GM18507 (cell line): ENCODE results near the gene SIGLEC11.
"Not testable (repeated sequence)": the region's sequence is repeated elsewhere in the genome, so short reads cannot be mapped to it uniquely, and the experiment has no call there.

Experiments
- DNase-seq: peaks from one replicate; pipeline ENCODE4 v3.0.0; 2011; ENCODE audit warnings: low read depth; ENCODE audit not compliant: insufficient read length; ENCODE audit errors: extremely low spot score
- FAIRE-seq: peaks from 2 replicates; lab custom pipeline; 2011; peaks lifted over from hg19 to GRCh38; lab: Jason Lieb, UNC

The SIGLEC11 gene

GRCh38 chr19:49931293-49932040 is 29.5 kb downstream of the SIGLEC11 start:
- no peak for DNase-seq
- FAIRE-seq: no peak

DNA sequence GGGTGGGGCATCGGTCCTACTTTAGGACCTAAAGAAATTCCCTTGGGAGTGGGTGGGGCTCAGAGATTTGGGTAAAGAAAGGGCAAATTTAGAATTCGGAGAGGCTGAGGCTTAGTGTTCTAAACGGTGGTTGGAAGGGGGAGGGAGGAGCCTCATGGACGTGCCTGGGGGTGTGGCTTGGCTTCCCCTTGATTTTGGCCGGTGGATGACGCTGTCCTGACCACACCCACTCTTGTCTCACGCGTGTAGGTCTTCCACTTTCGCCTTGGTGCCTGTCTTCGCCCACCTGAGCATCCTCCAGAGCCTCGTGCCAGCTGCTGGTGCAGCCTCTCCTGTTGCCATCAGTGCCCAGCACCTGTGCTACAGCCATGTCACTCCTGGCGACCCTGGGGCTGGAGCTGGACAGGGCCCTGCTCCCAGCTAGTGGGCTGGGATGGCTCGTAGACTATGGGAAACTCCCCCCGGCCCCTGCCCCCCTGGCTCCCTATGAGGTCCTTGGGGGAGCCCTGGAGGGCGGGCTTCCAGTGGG is 30.4 kb downstream of the SIGLEC11 start:
- DNase-seq (no peak), FAIRE-seq (no peak)

GRCh38 chr19:49929611-49930482 is 31.1 kb downstream of the SIGLEC11 start:
- peak; percentile 89 for DNase-seq
- FAIRE-seq: peak; percentile 98

DNA sequence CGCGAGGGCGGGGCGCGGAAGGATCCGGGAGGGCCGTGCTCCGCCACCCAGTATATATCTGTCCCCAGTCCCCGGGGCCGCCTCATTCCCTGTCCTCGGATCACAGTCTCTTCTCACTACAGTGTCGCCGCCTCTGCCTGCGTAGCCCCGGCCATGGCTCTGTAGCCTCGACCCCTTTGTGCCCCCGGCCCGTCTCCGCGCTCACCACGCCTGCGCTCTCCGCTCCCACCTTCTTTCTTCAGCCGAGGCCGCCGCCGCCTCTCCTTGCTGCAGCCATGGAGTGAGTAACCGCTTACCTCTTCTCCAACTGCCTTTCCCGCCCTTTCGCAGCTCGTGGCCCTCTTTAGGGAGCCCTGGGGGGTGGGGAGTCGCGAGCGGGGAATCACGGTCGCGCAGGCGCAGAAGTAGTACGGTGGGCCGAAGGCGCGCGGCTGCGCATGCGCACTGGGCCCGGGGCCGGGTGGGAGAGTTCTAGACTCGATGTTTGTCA is 31.8 kb downstream of the SIGLEC11 start, which contains the start of the genes ATF5 and NUP62:
Gene ATF5 (plus strand): TSS at position 85 of the 490 bp plus-strand sequence. CDS start 1,646 bp downstream, outside the sequence.
Gene NUP62 (minus strand): TSS at position 384 of the 490 bp plus-strand sequence. CDS start 19,697 bp downstream, outside the sequence.
- FAIRE-seq (no peak), DNase-seq (peak; percentile 91)

GRCh38 chr19:49927526-49928264 is 33.3 kb downstream of the SIGLEC11 start:
- FAIRE-seq (no peak), DNase-seq (no peak)

GRCh38 chr19:49926515-49926914 is 34.5 kb downstream of the SIGLEC11 start:
- FAIRE-seq: no peak
- DNase-seq: no peak

GRCh38 chr19:49925486-49925885 is 35.5 kb downstream of the SIGLEC11 start:
- FAIRE-seq (no peak), DNase-seq (no peak)

GRCh38 chr19:49924881-49925210 is 36.1 kb downstream of the SIGLEC11 start:
- not testable (repeated sequence) for DNase-seq, FAIRE-seq

DNA sequence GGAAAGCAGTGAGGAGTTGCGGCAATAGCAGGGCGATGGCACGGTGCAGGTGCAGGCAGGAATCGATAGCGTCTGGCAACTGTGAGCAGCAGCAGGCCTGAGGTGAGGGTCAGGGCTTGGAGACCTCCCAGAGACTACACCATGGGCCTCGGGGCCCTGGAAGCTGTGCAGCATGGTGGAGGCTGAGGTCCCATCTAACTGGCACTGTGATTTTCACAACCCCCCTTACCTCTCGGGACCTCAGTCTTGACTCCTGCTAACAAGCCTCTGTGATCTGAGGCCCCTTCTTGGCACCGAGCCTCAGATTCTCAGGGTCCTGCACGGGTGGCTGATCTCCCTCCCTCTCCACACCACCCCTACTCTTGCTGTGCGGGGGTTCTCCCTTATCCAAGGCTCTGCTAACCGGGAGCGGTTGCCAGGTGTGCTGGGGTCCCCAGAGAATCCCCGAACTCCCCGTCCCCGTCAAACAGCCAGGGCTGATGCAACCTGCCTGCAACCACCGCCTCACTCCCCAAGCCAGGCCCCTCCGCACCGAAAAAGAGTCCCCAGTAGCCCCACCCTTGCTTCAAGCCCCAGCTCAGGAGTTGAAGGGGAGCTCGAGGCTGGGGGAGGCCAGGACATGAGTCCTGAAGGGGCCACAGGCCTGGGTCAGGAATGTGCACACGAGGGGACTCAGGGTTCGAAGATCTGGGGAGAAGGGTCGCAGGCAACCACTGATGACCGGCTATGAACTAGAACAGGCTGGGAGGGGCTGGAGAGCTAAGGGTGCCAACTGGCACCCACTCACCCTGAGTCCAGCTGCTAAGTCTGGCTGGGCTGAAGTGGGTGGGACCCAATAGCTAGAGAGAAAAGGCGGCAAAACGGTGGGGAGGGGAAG is 36.7 kb downstream of the SIGLEC11 start:
- DNase-seq (no peak), FAIRE-seq (no peak)

DNA sequence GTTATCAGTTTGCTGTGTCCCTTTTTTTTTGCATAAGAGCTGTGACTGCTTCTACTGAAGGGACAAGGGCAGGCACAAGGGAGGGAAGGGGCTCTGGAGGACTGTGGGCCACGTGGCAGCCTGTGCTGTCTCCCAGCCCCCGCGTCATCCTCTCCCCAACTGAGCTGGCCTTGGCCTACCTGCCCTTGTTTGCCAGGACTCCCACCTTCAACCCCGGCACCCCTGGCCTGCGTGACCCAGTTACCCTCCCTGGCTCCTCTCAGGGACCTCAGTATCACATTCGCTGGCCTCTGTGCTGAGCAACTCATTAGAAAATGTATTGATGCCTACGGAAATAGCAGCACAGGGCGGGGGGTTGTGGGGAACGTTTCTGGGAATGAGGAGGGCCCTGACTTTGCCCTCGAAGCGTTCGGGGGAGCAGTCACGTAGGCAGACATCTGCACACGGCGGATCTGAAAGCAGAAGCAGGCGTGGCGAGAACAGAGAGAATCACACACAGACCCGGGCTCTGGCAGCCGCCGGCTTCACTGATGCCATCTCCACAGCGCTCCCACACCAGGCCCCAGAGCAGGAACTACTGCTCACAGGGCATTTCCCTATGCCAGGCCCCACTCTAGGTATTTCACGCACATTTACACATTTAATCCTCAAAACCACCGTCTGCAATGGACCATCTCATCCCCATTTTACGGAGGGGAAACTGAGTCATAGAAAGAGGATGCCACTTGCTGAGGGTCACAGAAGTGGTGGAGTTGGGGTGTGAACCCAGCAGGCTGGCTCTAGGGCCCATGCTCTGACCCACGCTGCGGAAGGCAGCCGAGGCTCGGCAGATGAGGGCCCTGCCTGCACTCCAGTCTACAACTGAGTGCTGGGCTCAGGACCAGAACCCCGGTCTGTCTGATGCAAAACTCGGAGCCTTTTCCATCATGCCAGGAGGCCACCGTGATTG is 37.6 kb downstream of the SIGLEC11 start:
- no peak for FAIRE-seq
- DNase-seq: no peak

- DNase-seq (no peak), FAIRE-seq (no peak)
Measured at GRCh38 chr19:49921871-49922795, 38.8 kb downstream of the SIGLEC11 start.

DNA sequence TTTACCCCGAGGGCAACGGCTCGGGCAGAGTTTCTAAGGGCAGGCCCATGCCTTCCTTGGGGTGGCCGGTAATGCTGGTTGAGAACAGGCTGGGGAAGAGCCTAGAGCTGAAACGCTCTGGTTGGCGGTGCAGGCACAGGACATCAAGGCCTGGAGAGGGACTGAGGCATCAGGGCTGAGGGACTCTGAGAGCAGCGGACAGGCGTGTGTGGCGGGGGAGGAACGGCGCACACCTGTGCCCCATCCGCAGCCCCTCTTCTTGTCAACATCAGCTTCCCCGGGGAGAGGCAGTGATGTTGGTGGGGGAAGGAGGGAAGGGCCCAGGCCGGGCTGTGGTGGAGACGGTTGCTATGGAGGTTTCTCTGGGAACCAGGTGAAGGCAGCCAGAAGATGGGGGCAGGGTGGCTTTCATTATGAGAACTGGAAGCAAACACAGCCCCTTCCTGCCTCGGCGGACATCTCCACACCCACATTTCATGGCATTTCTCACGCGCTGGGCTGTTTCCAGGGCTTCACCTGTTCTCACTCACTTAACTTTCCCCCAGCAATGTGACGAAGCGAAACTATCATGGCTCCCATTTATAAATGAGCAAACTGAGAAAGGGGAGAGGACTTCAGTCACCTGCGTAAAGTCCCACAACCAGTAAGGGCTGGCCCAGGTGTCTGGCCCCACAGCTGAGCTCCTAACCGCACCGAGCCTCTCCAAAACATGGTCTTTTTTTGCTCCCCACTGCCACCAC is 40.2 kb downstream of the SIGLEC11 start:
- FAIRE-seq (no peak), DNase-seq (no peak)

DNA sequence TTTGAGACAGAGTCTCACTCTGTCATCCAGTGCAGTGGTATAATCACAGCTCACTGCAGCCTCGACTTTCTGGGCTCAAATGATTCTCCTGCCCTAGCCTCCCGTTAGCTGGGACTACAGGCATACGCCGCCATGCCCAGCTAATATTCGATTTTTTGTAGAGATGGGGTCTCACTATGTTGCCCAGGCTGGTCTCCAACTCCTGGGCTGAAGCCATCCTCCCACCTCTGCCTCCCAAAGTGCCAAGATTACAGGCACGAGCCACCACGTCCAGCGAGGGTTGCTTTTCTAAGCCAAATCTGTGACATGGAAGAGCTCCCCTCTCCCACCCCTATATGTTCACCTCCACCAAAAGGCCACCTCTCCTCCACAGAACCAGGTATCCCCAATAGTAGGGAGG is 42.9 kb downstream of the SIGLEC11 start:
- no peak for DNase-seq
- no peak for FAIRE-seq

DNA sequence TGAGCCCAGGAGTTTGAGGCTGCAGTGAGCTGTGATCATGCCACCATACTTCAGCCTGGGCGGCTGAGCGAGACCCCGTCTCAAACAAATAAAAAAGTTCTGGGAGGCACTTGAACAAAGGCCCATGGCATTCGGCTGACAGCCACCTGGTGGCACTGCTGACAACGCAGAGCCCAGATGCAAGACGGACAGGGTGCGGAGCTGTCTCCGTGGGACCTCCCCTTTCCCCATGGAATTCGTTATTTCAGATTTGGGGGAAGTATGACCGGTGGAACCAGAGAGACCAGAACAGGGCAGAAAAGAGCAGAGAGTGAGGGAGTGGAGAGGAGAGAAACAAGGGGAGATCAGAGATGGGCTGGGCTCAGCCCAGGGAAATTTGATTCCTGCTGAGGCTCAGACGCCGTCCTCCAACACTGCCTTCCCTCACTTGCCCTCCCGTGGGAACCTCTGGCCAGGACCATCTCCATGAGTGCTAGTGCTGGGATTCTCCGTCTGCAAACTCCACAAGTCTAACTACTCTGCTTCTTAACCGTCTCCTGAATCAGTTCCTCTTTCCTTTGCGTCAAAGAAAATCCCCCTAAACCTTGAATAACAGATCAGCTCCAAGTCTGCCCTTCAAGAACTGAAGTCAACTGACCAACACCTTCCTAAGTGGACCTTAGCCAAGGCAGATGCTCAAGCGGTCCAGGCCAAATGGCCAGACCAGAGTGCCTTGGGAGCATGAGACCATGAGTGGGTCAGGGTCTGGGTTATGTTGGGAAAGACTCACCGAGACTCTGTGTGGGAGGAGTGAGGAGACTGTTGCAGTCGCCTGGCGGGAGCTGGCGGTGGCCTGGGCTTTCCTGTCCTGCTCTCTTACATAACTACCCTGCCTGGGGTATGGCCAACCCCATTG is 43.9 kb downstream of the SIGLEC11 start:
- DNase-seq: no peak
- FAIRE-seq: peak; percentile 65

DNA sequence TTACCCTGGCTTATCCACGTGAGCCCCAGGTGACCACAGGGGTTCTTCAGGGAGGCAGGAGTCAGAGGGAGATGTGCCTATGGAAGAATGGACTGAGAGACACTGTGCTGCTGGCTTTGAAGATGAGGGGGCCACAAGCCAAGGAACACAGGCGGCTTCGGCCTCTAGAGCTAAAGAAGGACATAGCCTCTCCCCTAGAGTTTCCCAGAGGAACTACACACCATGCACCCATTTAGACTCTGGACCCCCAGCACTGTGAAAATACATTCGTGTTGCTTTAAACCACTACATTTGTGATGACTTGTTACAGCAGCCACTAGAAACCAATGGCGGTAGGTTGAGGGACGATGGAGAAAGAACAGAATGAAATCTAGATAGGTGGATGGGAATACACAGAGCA is 45.7 kb downstream of the SIGLEC11 start:
- FAIRE-seq (no peak), DNase-seq (no peak)
